BLaER1 treated with 17β-estradiol and CSF1 and Interleukin-3, amounts not matched to agents 10 nM and 100 nM (cell line): ENCODE measurements around the gene RAPGEF5.
A peak's percentile ranks its signal among the peaks of the same experiment; 100 is the strongest.

ENCODE experiments used
- H3K27ac ChIP-seq, 11 experiments: shearing (Covaris generic); formaldehyde crosslinking; 2 replicates each; pipeline ENCODE4 v1.8.1; 2022
- H3K27me3 ChIP-seq, 11 experiments: shearing (Covaris generic); formaldehyde crosslinking; 2 replicates each; pipeline ENCODE4 v1.8.1; 2022
- H3K36me3 ChIP-seq, 11 experiments: shearing (Covaris generic); formaldehyde crosslinking; 2 replicates each; pipeline ENCODE4 v1.8.1; 2022
- H3K4me1 ChIP-seq, 10 experiments: shearing (Covaris generic); formaldehyde crosslinking; 2 replicates each; pipeline ENCODE4 v1.8.1; 2022
- H3K4me2 ChIP-seq, 11 experiments: shearing (Covaris generic); formaldehyde crosslinking; 2 replicates each; pipeline ENCODE4 v1.8.1; 2022
- H3K4me3 ChIP-seq, 10 experiments: shearing (Covaris generic); formaldehyde crosslinking; 2 replicates each; pipeline ENCODE4 v1.8.1; 2022
- H3K9ac ChIP-seq, 11 experiments: shearing (Covaris generic); formaldehyde crosslinking; 2 replicates each; pipeline ENCODE4 v1.8.1; 2022
- H3K9me3 ChIP-seq, 11 experiments: shearing (Covaris generic); formaldehyde crosslinking; replicated peaks in 1 of 11; 2 replicates each; pipeline ENCODE4 v1.8.1; 2022
- H4K20me1 ChIP-seq, 11 experiments: shearing (Covaris generic); formaldehyde crosslinking; 2 replicates each; pipeline ENCODE4 v1.8.1; 2022
- Cebpa-rat ChIP-seq, 11 experiments: shearing (Covaris generic); IDR thresholded peaks; 2 replicates each; pipeline ENCODE4 v1.8.1; 2022

The RAPGEF5 gene

DNA sequence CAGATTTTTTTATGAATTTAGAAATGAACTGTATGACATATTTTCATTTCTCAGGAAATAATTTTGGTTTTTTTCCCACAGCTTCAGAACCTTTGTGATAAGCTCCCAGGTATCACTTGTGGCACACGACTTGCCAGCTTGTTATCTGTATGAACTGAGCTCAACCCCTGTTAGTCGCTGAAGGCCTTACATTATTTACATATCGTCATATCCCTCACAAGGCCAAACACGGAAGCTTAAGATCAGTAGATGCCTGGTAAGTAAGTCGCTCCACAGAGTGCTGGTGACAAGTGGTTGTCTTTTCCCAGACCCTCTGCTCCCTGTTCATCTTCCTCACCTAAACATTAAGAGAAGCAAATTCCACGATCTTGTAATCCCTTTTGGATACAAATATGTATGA, 55.2 kb downstream of the RAPGEF5 start:
- Histone ChIP-seq H3K27me3 (no peaks in the 10 kb centered on the region), H3K4me2 (no peak overlapping the region), H3K4me3 (no peak overlapping the region), H3K9ac (no peak overlapping the region), H3K9me3 (peaks cover 13 to 39% (median 21%) of the 10 kb centered on the region in 11 experiments), H3K36me3 (peaks cover 0 to 86% (median 52%) of the 10 kb centered on the region in 11 experiments; a peak in 18 of 22 replicates), H3K27ac (peak overlapping the region in 3 of 11 experiments; percentile 47 to 61 (median 54); a peak in 3 of 22 replicates), H4K20me1 (no peaks in the 10 kb centered on the region), H3K4me1 (peaks cover 13 to 19% (median 16%) of the 10 kb centered on the region in 10 experiments; a peak in 19 of 20 replicates)
- TF ChIP-seq Cebpa-rat (IDR thresholded peaks at IDR 0.05), result no peak

DNA sequence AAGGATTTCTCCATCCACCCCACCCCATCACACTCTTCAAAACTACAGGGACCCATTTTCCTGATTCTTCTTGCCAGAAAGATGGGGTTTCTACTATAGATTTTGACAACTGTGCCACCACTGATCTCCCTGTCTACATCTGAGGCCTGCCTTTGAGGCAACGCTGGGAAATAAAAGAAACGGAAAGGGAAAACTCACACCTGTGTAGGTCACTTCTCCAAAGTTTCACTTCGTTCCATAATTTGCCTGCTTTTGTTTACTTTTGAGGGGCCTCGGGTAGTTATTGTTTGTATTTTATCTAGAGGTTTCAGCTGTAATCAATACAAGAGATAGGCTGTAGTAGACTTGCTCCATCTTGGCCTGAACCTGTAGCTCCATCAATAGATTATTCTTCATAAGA, 56.1 kb downstream of the RAPGEF5 start:
- no peak overlapping the region for H3K27ac ChIP-seq
- H3K27me3 ChIP-seq, result no peaks in the 10 kb centered on the region
- H3K36me3 ChIP-seq, result peaks cover 0 to 86% (median 42%) of the 10 kb centered on the region in 11 experiments; a peak in 16 of 22 replicates
- TF ChIP-seq Cebpa-rat (IDR thresholded peaks at IDR 0.05), result no peak
- no peaks in the 10 kb centered on the region for H4K20me1 ChIP-seq
- no peak overlapping the region for H3K9ac ChIP-seq
- H3K4me1 ChIP-seq, result peaks cover 13 to 19% (median 16%) of the 10 kb centered on the region in 10 experiments; a peak in 19 of 20 replicates
- H3K4me3 ChIP-seq, result no peak overlapping the region
- H3K9me3 ChIP-seq, result peaks cover 4 to 30% (median 11%) of the 10 kb centered on the region in 11 experiments; a peak in 19 of 22 replicates
- H3K4me2 ChIP-seq, result no peak overlapping the region

DNA sequence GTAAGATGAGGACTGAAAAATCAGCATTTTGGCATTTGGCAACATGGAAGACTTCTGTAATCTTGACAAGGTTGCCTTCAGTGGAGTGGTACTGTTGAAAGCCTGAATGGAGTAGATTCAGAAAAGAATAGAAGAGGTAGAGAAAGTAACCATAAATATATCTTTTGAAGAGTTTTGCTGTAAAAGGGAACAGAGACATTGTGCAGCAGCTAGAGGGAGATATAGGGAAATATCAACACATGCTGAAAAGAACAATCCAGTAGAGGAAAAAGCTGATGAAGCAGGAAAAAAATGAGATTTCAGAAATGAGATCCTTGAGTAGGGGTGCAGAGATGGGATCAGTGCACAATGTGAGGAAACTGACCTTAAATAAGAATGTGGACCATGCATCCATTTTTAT, 60.0 kb downstream of the RAPGEF5 start:
- Histone ChIP-seq H3K4me3 (no peak overlapping the region), H3K4me2 (no peak overlapping the region), H3K36me3 (peaks cover 0 to 93% (median 23%) of the 10 kb centered on the region in 11 experiments; a peak in 14 of 22 replicates), H3K27ac (no peak overlapping the region), H3K27me3 (no peaks in the 10 kb centered on the region), H3K9me3 (peaks cover 0 to 20% (median 6%) of the 10 kb centered on the region in 11 experiments; a peak in 11 of 22 replicates), H4K20me1 (no peaks in the 10 kb centered on the region), H3K4me1 (peaks cover 0 to 11% (median 0%) of the 10 kb centered on the region in 10 experiments; a peak in 4 of 20 replicates), H3K9ac (no peak overlapping the region)
- TF ChIP-seq Cebpa-rat (IDR thresholded peaks at IDR 0.05), result no peak

DNA sequence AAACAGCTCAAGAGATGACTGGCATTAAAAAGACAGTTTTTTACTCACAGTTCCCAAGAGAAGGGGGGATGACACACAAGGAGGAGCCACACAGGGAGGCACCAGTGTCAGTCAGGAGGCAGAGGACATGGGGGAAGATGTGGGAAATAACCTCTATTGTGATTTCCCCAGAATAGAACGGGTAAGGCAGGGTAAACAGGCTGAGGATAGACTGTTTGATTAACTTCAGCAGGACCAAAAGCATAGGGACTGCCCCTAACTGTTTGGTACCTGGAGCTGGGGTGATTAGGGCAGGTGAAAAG, 60.7 kb downstream of the RAPGEF5 start:
- Histone ChIP-seq H3K4me1 (peaks cover 0 to 11% (median 0%) of the 10 kb centered on the region in 10 experiments; a peak in 4 of 20 replicates), H4K20me1 (no peaks in the 10 kb centered on the region), H3K4me2 (no peak overlapping the region), H3K27me3 (no peaks in the 10 kb centered on the region), H3K9me3 (peaks cover 0 to 18% (median 6%) of the 10 kb centered on the region in 11 experiments; a peak in 11 of 22 replicates), H3K4me3 (no peak overlapping the region), H3K9ac (no peak overlapping the region), H3K27ac (no peak overlapping the region), H3K36me3 (peaks cover 0 to 92% (median 19%) of the 10 kb centered on the region in 11 experiments; a peak in 14 of 22 replicates)
- no peak for TF ChIP-seq Cebpa-rat (IDR thresholded peaks at IDR 0.05)

DNA sequence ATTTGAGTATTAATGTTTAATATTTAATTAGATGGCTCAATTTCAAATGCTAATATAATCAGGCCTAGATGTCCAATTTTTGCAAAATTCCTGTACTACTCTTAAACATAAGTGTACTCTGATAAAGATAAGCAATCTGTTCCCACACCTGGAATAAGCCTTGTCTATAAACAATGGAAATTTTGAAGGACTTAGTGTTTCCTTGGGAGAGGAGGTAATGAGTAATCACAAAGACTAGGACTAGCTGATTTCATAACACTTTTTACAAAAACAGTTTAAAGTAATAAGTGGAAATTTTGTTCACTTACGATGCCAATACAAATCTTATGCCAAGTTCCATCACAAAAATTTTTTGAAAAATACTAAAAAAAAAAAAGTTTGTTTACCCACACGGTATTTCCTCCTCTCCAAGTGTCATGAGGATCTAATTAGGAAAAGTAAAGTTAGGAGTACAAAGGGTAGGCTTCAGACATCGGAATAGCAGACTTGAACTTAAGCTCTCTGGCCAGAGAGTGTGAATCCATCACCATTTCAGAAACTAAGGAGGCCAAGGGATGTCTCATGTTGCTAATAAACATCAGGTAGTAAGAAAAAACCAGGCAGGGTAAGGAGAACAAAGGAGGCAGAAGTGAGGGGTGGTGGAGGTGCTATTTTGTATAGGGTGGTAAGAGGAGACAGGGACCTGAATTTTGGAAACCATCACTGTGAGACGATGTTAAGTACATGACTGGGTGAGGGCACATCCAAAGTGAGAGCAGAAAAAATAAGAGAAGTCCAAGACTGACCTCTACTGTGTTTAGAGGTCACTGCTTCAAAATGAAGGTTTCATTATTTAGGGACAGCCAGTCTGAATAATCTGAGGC, 61.3 kb downstream of the RAPGEF5 start:
- H3K36me3 ChIP-seq, result peaks cover 0 to 92% (median 19%) of the 10 kb centered on the region in 11 experiments; a peak in 15 of 22 replicates

DNA sequence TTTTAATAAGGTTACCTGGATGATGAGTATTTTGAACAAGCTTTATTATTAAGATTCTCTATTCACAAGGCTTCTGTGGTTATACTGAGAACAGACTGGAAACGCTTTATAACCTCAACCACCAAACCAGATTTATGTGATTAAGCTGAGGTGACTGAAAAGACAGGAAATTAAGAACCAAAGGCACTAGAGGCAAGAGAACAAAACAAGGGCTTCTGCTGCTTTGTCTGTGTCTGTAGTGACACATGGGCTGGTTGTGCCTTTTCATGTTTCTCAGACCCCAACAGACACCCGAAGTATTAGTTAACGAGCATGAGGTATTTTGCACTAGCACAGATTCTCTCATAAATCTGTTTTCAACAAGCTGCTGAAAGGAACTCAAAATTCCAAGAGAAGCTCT, 64.4 kb downstream of the RAPGEF5 start:
- 0 out of 22 replicates have a peak overlapping the region, but pooled peaks of 1 of the 11 experiments have one; percentile 4 for H3K4me2 ChIP-seq
- TF ChIP-seq Cebpa-rat (IDR thresholded peaks at IDR 0.05), result no peak
- peaks cover 0 to 96% (median 34%) of the 10 kb centered on the region in 11 experiments; a peak in 15 of 22 replicates for H3K36me3 ChIP-seq
- H3K9ac ChIP-seq, result no peak overlapping the region
- no peaks in the 10 kb centered on the region for H4K20me1 ChIP-seq
- H3K4me3 ChIP-seq, result no peak overlapping the region
- peaks cover 0 to 16% (median 4%) of the 10 kb centered on the region in 11 experiments; a peak in 4 of 22 replicates for H3K9me3 ChIP-seq
- peaks cover 0 to 11% (median 0%) of the 10 kb centered on the region in 10 experiments; a peak in 4 of 20 replicates for H3K4me1 ChIP-seq
- no peaks in the 10 kb centered on the region for H3K27me3 ChIP-seq
- H3K27ac ChIP-seq, result no peak overlapping the region

More for the DNA sequence above, 61.3 kb downstream of the RAPGEF5 start:
- H4K20me1 ChIP-seq, result no peaks in the 10 kb centered on the region
- H3K4me1 ChIP-seq, result peaks cover 0 to 11% (median 0%) of the 10 kb centered on the region in 10 experiments; a peak in 4 of 20 replicates
- H3K9ac ChIP-seq, result no peak overlapping the region
- no peak for TF ChIP-seq Cebpa-rat (IDR thresholded peaks at IDR 0.05)
- no peak overlapping the region for H3K4me3 ChIP-seq
- peaks cover 0 to 18% (median 6%) of the 10 kb centered on the region in 11 experiments; a peak in 11 of 22 replicates for H3K9me3 ChIP-seq
- no peak overlapping the region for H3K4me2 ChIP-seq
- no peaks in the 10 kb centered on the region for H3K27me3 ChIP-seq
- no peak overlapping the region for H3K27ac ChIP-seq

DNA sequence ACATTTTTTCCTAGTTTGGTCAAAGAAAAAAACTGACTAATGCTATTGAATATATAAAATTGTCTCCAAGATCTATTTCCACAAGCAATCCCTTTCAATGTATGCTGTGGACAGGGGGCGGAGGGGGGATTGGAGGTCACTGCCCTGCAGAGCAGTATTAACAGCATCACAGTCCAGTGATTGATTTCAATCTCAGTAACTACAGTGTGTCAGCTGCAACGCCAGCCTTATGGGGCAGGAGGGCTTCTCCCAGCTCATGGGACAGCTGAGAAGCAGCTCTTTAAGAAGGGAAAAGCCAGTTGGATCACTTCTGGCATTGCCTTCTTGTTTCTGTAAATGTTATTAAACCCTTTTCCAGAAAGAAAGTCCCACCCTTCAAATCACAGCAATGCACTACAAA, 65.0 kb downstream of the RAPGEF5 start:
- no peak overlapping the region for H3K27ac ChIP-seq
- H3K36me3 ChIP-seq, result peaks cover 0 to 96% (median 39%) of the 10 kb centered on the region in 11 experiments; a peak in 15 of 22 replicates
- H4K20me1 ChIP-seq, result no peaks in the 10 kb centered on the region
- no peak overlapping the region for H3K4me3 ChIP-seq
- peaks cover 0 to 11% (median 0%) of the 10 kb centered on the region in 10 experiments; a peak in 4 of 20 replicates for H3K4me1 ChIP-seq
- no peaks in the 10 kb centered on the region for H3K27me3 ChIP-seq
- peaks cover 0 to 16% (median 4%) of the 10 kb centered on the region in 11 experiments; a peak in 4 of 22 replicates for H3K9me3 ChIP-seq
- no peak overlapping the region for H3K9ac ChIP-seq
- H3K4me2 ChIP-seq, result no peak overlapping the region
- TF ChIP-seq Cebpa-rat (IDR thresholded peaks at IDR 0.05), result no peak

DNA sequence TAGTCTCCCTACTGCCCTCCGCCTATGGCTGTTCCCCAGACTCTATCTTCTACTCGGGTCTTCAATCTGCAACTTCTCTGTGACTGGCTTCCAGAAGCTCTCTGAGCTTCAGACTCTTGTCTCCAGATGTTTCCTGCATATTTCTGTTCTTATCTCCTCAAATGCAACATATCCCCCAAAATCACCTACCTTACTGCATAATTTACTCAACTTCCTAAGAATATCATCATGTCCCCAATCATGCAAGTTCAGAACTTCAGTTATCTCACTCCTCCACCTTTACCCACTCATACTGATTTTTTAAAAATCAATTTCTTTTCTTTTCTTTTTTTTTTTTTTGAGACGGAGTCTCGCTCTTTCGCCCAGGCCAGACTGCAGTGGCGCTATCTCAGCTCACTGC, 68.8 kb downstream of the RAPGEF5 start:
- H3K4me3 ChIP-seq, result no peak overlapping the region
- H3K27ac ChIP-seq, result no peak overlapping the region
- no peak for TF ChIP-seq Cebpa-rat (IDR thresholded peaks at IDR 0.05)
- peaks cover 0 to 8% (median 0%) of the 10 kb centered on the region in 10 experiments; a peak in 4 of 20 replicates for H3K4me1 ChIP-seq
- H3K36me3 ChIP-seq, result peaks cover 0 to 92% (median 55%) of the 10 kb centered on the region in 11 experiments; a peak in 15 of 22 replicates
- H3K9me3 ChIP-seq, result peaks cover 0 to 16% (median 4%) of the 10 kb centered on the region in 11 experiments; a peak in 4 of 22 replicates
- H4K20me1 ChIP-seq, result no peaks in the 10 kb centered on the region
- no peak overlapping the region for H3K4me2 ChIP-seq
- no peak overlapping the region for H3K9ac ChIP-seq
- H3K27me3 ChIP-seq, result no peaks in the 10 kb centered on the region

DNA sequence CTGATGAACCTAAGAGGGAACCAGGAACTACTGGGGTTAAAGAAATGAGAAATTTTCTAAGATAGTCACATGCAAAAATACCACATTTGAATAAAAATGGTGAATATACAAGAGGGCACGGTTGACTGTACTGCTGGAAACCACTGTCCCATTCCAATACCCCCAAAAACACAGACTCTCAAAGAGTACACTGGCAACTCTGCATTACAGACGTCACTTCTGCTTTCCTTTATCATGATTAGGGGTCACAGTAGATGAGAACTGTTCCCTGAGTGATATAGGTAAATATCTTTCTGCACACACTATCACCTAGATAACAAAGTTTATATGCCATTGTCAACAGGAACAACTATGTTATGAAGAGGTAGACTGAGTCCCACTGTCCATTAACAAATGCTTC, 69.5 kb downstream of the RAPGEF5 start:
- no peak overlapping the region for H3K9ac ChIP-seq
- H3K9me3 ChIP-seq, result peaks cover 0 to 16% (median 4%) of the 10 kb centered on the region in 11 experiments; a peak in 4 of 22 replicates
- no peaks in the 10 kb centered on the region; a peak in 1 of 20 replicates for H3K4me1 ChIP-seq
- peaks cover 0 to 90% (median 55%) of the 10 kb centered on the region in 11 experiments; a peak in 15 of 22 replicates for H3K36me3 ChIP-seq
- no peak overlapping the region for H3K27ac ChIP-seq
- H4K20me1 ChIP-seq, result no peaks in the 10 kb centered on the region
- no peak overlapping the region for H3K4me2 ChIP-seq
- TF ChIP-seq Cebpa-rat (IDR thresholded peaks at IDR 0.05), result no peak
- no peaks in the 10 kb centered on the region for H3K27me3 ChIP-seq
- no peak overlapping the region for H3K4me3 ChIP-seq
